Keratinocyte (primary cell): ENCODE results near the gene TBCA. TPM values are rescaled to one million over a fixed set of nuclear protein-coding genes. Genes with fewer than 3 reads are reported as not detected.

Source experiments
- DNase-seq: peaks from one replicate; pipeline ENCODE4 v3.0.0-alpha.2; 2011; ENCODE audit warnings: low read depth, missing footprints, low spot score
- FAIRE-seq: peaks from 2 replicates; lab custom pipeline; 2011; peaks lifted over from hg19 to GRCh38; lab: Jason Lieb, UNC
- H2AFZ ChIP-seq: 2 replicates; pipeline ENCODE4 v1.6.0; 2012; ENCODE audit warnings: low read length, control low read depth, inconsistent platforms; ENCODE audit not compliant: control insufficient read depth
- H3K27ac ChIP-seq: 2 replicates; pipeline ENCODE4 v1.5.1; 2011; ENCODE audit warnings: low read length; ENCODE audit not compliant: control insufficient read depth, insufficient read depth
- H3K27me3 ChIP-seq: 3 replicates; pipeline ENCODE4 v1.6.0; 2011; ENCODE audit warnings: low read length; ENCODE audit not compliant: control insufficient read depth, insufficient read depth; ENCODE audit errors: extremely low read depth
- H3K36me3 ChIP-seq, 2 experiments: 2 replicates in 1 of 2; 3 replicates in 1 of 2; pipeline ENCODE4 v1.5.1; 2011; ENCODE audit warnings: low read length in 2 of 2, mild to moderate bottlenecking in 1 of 2; ENCODE audit not compliant: control insufficient read depth in 2 of 2, insufficient read depth in 2 of 2; ENCODE audit errors: extremely low read depth in 1 of 2
- H3K4me1 ChIP-seq: 3 replicates; pipeline ENCODE4 v1.5.1; 2011; ENCODE audit warnings: low read length; ENCODE audit not compliant: control insufficient read depth, insufficient read depth; ENCODE audit errors: extremely low read depth
- H3K4me2 ChIP-seq: 3 replicates; pipeline ENCODE4 v1.6.0; 2011; ENCODE audit warnings: low read depth, low read length; ENCODE audit not compliant: control insufficient read depth, insufficient read depth; ENCODE audit errors: extremely low read depth
- H3K4me3 ChIP-seq, 3 experiments: fragments of 200-600 bp in 1 of 3; sonication (generic) in 1 of 3; 2 replicates in 2 of 3; 3 replicates in 1 of 3; pipeline ENCODE4 v1.5.1; 2011 to 2016; ENCODE audit warnings: low read length in 3 of 3, mild to moderate bottlenecking in 3 of 3, control low read depth in 2 of 3, inconsistent platforms in 1 of 3, low read depth in 1 of 3, mixed read lengths in 1 of 3, mixed run types in 1 of 3, moderate library complexity in 1 of 3; ENCODE audit not compliant: control insufficient read depth in 2 of 3, insufficient read depth in 2 of 3; ENCODE audit errors: extremely low read depth in 1 of 3
- H3K79me2 ChIP-seq: 2 replicates; pipeline ENCODE4 v1.6.0; 2012; ENCODE audit warnings: low read length; ENCODE audit not compliant: control insufficient read depth, insufficient read depth
- H3K9ac ChIP-seq: 3 replicates; pipeline ENCODE4 v1.6.0; 2011; ENCODE audit warnings: low read length; ENCODE audit not compliant: control insufficient read depth, insufficient read depth; ENCODE audit errors: extremely low read depth
- H3K9me1 ChIP-seq: 3 replicates; pipeline ENCODE4 v1.6.0; 2011; ENCODE audit warnings: low read length; ENCODE audit not compliant: control insufficient read depth, insufficient read depth; ENCODE audit errors: extremely low read depth
- H3K9me3 ChIP-seq: 2 replicates; pipeline ENCODE4 v1.5.1; 2012; ENCODE audit warnings: low read depth, low read length; ENCODE audit not compliant: control insufficient read depth
- H4K20me1 ChIP-seq: 3 replicates; pipeline ENCODE4 v1.6.0; 2011; ENCODE audit warnings: low read length; ENCODE audit not compliant: control insufficient read depth, insufficient read depth; ENCODE audit errors: extremely low read depth
- CTCF ChIP-seq, 3 experiments: IDR thresholded peaks in 1 of 3; conservative IDR thresholded peaks in 1 of 3; optimal IDR thresholded peaks in 1 of 3; 2 replicates in 2 of 3; 3 replicates in 1 of 3; pipeline versions ENCODE3 to v1.5.1; 2011; ENCODE audit warnings: low read length in 3 of 3, mild to moderate bottlenecking in 3 of 3, moderate library complexity in 2 of 3, control low read depth in 1 of 3, inconsistent platforms in 1 of 3; ENCODE audit not compliant: insufficient read depth in 2 of 3; ENCODE audit errors: extremely low read depth in 1 of 3
- EZH2 ChIP-seq: IDR thresholded peaks from one replicate; pipeline ENCODE4 v1.6.1; 2012; ENCODE audit warnings: inconsistent platforms, mild to moderate bottlenecking, low read length, moderate library complexity
- dilution Hi-C: fragments of 300-500 bp; cut with MboI; formaldehyde crosslinking; loops from one replicate; pipeline ENCODE4 v1.7.0; 2020; ENCODE audit warnings: low sequenced_read_pairs; ENCODE audit not compliant: extremely low pct_ligation_motif_present
- polyA plus RNA-seq, 5 experiments: library from polyadenylated mRNA; depleted of rRNA in 3 of 5; stranded (reverse) in 3 of 5; stranded (forward) in 1 of 5; unstranded in 1 of 5; fragments of >200 nt; gene quantifications; 1 replicate in 1 of 5; 2 replicates in 3 of 5; 3 replicates in 1 of 5; pipeline versions ENCODE4 v1.2.1 to v1.2.3, GENCODE V29; 2011 to 2012; ENCODE audit warnings: missing spikeins in 2 of 5, low read depth in 1 of 5, low replicate concordance in 1 of 5

Gene TBCA
- polyA plus RNA-seq, 1 donor (not counting 4 experiments of a cell fraction or from before 2014, with no cell fraction given): 225 TPM

DNA sequence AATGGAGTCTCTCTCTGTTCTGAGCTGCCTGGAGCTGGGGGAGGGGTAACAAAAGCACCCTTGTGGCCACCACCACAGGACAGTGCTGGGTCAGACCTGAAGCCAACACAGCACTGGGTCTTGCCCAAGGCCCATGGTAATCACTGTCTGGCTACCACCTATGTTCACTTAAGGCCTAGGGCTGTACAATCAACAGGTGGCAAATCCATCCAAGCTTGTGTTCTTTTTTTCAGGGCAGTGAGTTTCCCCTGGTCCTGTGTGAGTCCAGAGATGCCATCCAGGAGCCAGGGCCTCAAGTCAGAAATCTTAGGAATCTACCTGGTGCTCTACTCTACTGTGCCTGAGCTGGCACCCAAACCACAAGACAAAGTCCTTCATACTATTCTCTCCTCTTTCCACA, 117.5 kb downstream of the TBCA start:
- Histone ChIP-seq H3K27ac (no peak overlapping the region), H3K4me1 (no peaks in the 10 kb centered on the region), H4K20me1 (no peaks in the 10 kb centered on the region), H3K36me3 (no peaks in the 10 kb centered on the region), H3K9me3 (no peaks in the 10 kb centered on the region), H3K27me3 (peaks cover 14% of the 10 kb centered on the region), H3K4me3 (no peak overlapping the region), H3K79me2 (no peaks in the 10 kb centered on the region), H2AFZ (no peak overlapping the region), H3K9ac (no peak overlapping the region), H3K9me1 (no peaks in the 10 kb centered on the region), H3K4me2 (no peak overlapping the region)
- FAIRE-seq: no peak
- DNase-seq: no peak
- TF ChIP-seq CTCF (optimal IDR thresholded peaks at IDR 0.05 in 1 of 3, IDR thresholded peaks at IDR 0.05 in 1 of 3, conservative IDR thresholded peaks at IDR 0.05 in 1 of 3; ENCODE audit: extremely low read depth in 1 of 3, insufficient read depth in 2 of 3, low read length in 3 of 3): no peak
- TF ChIP-seq EZH2: no peak
- dilution Hi-C loops: no loop called here

DNA sequence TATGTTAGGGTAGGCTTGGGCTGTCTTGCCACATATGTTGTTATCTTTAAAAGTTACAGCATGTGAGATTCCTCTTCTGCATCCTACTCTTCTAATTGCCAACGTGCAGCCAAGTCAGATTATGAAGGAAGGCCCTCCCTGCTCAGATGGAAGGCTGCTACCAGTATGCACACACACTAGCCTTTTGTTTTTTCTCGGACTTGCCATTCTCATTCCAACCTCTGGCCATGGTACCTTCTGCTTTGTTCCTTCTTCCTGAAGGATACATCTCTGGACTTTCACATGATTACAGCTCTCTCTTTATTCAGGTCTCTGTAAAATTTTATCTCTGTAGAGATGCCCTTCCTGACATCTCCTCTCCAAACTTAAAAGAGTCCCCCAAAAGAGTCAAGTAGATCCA, 124.8 kb downstream of the TBCA start:
- Histone ChIP-seq H2AFZ (no peak overlapping the region), H3K4me2 (no peak overlapping the region), H3K9me3 (no peaks in the 10 kb centered on the region), H3K4me1 (no peaks in the 10 kb centered on the region), H3K27me3 (peaks cover 48% of the 10 kb centered on the region), H3K36me3 (no peaks in the 10 kb centered on the region), H3K4me3 (no peak overlapping the region), H3K27ac (no peak overlapping the region), H3K9me1 (no peaks in the 10 kb centered on the region), H3K9ac (no peak overlapping the region), H4K20me1 (no peaks in the 10 kb centered on the region), H3K79me2 (no peaks in the 10 kb centered on the region)
- dilution Hi-C loops: no loop called here
- FAIRE-seq: no peak
- TF ChIP-seq CTCF (optimal IDR thresholded peaks at IDR 0.05 in 1 of 3, IDR thresholded peaks at IDR 0.05 in 1 of 3, conservative IDR thresholded peaks at IDR 0.05 in 1 of 3; ENCODE audit: extremely low read depth in 1 of 3, insufficient read depth in 2 of 3, low read length in 3 of 3): no peak
- no peak for TF ChIP-seq EZH2
- DNase-seq: no peak
